AG09309 (cell line): ENCODE measurements around the gene CDH5.
"Not testable (repeated sequence)": the region's sequence is repeated elsewhere in the genome, so short reads cannot be mapped to it uniquely, and the experiment has no call there.

Experiments used
- DNase-seq: peaks from one replicate; pipeline ENCODE4 v3.0.0-alpha.2; 2010; ENCODE audit warnings: low read depth
- H3K4me3 ChIP-seq: 2 replicates; pipeline ENCODE4 v1.5.1; 2011; ENCODE audit warnings: mild to moderate bottlenecking, low read depth, low read length, moderate library complexity; ENCODE audit not compliant: control insufficient read depth
- CTCF ChIP-seq: IDR thresholded peaks from 2 replicates; pipeline ENCODE4 v1.5.1; 2011; ENCODE audit warnings: mild to moderate bottlenecking, low read depth, low read length, inconsistent platforms; ENCODE audit not compliant: insufficient read depth, control insufficient read depth; ENCODE audit errors: missing control alignments

Gene CDH5

GRCh38 chr16:66451548-66451947 is 85.1 kb downstream of the CDH5 start:
- no peak for TF ChIP-seq CTCF
- DNase-seq, result no peak
- H3K4me3 ChIP-seq, result no peak overlapping the region

- not testable (repeated sequence) for H3K4me3 ChIP-seq, DNase-seq
Measured at GRCh38 chr16:66453230-66453629, 86.7 kb downstream of the CDH5 start.
